GM21786 (cell line): ENCODE results near the gene SYT6.
"Not testable (repeated sequence)": the region's sequence is repeated elsewhere in the genome, so short reads cannot be mapped to it uniquely, and the experiment has no call there.

Experiments used
- ATAC-seq: cut with Tn5 transposase; IDR thresholded peaks from one replicate; pipeline ENCODE4 v1.9.1; 2021; ENCODE audit not compliant: unreplicated experiment

The SYT6 gene

DNA sequence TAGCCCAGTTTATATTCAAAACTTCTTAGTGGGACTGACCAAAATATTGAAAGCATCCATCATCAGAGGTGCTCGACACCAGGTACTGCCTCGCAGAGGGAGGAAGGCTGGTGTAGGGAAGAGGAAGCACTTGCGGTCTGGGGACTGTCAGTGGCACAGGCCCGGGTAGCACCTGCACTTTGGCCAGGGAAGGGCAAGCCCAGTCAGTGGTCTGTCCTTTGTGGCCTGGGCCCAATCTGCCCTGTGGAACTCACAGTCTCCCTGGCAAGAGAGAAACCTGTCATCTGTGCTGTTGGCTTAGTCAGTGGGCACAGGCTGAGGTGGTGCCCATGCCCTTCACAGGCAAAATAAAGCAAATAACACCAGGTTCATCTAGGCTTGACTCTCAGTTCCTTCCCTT lies 77.4 kb downstream of the SYT6 start:
- ATAC-seq, result no peak

DNA sequence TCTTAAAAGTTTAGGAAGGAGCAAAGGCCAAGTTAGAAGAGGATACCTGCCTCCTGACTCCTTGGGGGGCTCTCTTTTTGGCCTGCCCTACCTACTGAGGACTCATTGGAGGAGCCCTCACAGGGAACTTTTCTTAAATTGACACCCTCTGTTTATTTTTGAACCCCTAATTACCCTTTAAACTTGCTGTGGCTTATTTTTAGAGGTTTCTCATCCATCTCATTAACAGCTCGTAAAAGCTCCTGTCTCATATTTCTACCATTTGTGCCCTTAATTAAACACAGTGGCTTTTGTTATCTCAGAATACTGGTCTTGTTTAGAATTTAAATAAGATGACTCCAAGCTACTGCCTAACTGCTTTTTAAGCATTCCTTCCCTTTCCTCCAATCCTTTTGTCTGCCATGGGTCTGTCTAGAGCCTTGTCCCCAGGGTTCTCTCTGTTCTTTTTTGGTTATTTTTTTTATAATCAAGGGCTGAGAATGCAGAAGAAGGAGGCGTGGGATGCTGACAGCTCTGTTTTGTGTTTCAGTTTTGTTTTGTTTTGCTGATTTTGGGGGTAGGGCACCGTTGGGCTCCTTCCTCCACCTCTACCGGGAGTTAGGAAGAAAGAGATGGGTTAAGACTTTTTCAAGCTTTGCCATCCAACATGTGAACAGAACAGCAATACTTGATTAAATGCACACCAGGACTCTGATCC lies 78.0 kb downstream of the SYT6 start:
- ATAC-seq, result no peak

DNA sequence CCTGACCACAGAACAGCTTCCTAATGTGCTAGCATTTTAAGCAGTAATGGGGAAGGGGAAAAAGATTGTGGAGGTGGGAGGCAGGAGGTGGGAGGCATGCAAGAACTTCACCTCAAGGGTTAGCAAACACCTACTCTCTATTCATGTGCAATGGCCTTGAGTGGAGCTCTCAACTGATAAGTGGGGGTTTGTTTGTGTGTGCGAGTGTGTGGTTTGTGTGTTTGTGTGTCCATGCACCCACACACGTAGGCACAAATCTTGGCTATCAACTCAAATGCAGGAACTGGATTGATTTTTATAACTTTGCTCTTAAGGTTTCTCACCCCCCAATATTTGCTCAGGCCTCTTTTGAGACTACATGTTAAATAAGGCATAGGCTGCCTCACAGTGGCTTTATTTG lies 78.6 kb downstream of the SYT6 start:
- ATAC-seq, result no peak

DNA sequence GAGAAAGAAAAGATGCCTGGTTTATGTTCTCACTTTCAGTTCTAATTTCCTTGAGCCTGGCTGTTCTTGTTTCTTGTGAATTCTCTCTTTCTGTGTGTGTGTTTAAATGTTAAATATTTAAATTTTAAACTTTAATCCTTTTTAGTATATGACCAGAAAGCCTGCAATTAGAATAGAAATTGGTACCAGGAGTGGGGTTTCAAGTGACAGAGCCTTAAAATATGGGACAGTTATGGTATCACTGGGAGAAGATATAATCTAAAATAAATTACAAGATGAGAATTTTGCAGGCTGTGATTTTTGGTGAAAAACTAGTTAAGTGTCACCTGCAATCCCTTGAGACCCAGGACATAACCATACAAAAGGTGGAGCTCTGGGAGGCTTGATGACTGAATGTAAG lies 81.4 kb downstream of the SYT6 start:
- ATAC-seq, result no peak

DNA sequence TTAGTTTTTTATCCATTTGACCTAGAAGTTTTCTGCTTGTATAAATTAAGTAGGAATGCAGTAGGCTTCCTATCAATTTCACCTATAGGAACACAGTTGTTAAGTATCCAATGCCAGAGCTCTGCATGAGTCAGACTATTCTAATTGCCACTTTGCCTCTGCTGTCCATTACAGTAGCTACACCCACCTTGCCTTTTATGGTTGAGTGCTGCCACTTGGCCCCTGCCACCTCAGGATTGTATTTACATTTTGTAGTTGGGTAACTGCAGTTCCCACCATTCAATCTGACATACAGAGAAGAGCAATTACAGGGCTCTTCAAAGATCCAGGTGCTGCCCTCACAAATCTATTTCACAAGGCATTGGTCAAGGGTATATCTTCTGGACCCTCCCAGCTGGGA lies 83.9 kb downstream of the SYT6 start:
- ATAC-seq, result not testable (repeated sequence)

DNA sequence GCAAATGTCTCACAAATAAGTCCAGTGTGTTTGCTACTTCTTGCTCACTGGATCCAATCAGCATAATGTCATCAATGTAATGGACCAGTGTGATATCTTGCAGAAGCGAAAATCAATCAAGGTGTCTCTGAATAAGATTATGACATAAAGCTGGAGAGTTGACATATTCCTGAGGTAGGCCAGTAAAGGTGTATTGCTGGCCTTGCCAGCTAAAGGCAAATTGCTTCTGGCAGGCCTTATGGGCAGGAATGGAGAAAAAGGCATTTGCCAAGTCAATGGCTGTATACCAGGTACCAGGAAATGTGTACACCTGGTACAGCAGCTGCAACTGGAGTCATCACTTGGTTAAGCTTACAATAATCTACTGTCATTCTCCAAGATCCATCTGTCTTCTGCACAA lies 85.0 kb downstream of the SYT6 start:
- ATAC-seq, result not testable (repeated sequence)

DNA sequence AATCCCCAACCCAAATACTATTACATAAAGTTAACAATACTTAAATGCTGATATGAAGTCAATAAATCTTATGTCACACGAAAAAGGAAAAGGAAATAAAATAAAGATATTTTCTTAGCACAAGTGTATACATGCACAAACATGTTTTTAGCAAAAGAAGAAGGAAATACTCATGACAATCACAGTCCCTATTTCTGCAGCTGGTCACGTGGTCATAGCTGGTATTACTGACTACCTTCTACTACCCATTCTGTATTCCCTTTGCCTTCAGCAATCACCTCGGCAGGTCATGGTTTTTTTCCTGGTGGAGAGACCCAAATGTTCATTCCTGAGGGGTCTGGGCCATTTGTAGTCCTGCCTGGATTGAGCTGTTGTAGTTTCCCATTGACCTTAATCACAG lies 88.0 kb downstream of the SYT6 start:
- not testable (repeated sequence) for ATAC-seq

DNA sequence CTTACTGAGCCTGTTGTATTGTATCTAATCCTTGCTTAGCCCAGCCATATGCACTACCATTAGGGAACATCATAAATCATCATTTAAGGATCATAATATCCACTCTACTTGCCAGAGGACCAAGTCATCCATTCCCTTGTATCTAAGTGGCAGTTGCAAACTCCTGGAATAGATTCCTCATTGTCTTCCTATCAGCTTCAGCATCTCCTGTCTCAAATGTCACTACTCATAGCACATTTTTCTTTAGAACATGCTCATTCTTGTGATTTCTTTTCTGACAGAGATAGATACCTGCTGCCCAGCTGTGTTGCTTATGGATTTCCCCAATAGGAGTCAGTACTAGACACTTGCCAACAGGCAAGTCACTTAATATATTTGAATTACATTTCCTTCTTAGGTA lies 90.1 kb downstream of the SYT6 start:
- no peak for ATAC-seq

DNA sequence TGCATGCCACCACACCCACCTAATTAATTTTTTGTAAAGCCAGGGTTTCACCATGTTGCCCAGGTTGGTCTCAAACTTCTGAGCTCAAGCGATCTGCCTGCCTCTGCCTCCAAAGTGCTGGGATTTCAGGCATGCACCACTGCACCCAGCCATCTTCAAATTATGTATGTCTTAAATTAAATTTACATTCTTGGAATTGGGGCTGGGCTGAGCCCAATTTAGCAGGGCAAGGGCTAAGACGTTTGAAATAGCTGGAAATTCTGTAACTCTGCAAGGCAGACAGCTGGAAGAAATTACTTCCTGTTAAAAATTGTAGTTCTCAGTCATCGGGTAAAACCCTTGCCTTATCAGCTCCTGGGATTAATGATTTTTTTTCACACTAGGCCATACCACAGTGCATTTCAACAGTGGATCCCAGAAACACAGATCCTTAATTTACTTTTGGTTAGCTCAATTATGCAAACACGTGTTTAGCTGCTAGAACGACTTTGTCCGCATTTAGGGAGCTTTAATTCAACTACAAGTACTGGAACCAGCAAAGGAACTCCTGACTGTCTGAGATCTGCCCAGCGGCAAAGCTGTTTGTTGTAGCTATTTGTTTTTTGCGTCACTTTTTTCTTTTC lies 91.1 kb downstream of the SYT6 start:
- ATAC-seq, result no peak

DNA sequence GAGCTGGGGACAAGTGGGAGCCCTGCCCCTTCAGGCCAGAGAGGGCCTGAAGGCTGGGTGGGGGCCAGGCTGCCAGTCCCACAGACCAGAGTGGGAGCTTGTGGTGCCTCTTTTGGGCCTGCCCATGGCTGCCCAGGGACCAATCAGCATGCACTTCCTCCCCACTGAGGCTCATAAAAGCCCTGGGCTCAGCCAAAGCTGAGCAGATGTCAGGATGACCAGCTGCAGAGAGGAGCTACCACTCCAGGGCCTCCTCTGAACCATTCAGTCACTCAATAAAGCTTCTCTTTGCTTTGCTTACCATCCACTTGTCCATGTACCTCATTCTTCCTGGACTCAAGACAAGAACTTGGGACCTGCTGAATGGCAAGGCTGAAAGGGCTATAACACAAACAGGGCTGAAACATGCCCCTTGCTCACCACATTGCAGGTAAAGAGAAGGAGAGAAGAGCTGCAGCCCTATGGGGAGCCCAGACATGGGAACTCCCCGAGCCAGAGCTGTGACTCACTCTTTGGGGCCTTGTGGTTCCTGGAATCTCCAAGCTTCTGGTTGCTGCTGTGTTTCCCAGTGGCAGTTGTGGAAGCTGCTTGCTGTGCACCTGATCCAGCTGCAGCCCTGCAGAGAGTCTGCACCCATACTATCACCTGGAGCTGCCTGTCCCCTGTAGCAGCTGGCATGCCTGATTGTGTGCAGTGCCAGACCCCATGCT lies 92.4 kb downstream of the SYT6 start:
- no peak for ATAC-seq

DNA sequence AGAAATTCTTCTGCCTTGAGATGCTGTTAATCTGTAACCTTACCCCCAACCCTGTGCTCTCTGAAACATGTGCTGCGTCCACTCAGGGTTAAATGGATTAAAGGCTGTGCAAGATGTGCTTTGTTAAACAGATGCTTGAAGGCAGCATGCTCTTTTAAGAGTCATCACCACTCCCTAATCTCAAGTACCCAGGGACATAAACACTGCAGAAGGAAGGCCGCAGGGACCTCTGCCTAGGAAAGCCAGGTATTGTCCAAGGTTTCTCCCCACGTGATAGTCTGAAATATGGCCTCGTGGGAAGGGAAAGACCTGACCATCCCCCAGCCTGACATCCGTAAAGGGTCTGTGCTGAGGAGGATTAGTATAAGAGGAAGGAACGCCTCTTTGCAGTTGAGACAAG lies 95.4 kb downstream of the SYT6 start:
- not testable (repeated sequence) for ATAC-seq

DNA sequence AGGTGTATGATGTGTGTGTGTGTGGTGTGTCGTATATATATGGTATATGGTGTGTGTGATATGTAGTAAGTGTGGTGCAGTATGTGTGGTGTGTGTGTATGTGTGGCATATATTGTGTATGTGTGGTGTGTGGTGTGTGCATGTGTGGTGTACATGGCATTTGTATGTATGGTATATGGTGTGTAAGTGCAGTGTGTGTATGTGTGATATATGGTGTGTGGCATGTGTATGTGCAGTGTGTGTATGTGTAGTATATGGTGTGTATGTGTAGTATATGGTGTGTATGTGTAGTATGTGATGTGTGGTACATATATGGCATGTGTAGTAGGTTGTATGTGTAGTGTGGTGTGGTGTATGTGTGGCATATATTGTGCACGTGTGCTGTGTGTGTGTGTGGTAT lies 99.5 kb downstream of the SYT6 start:
- no peak for ATAC-seq

DNA sequence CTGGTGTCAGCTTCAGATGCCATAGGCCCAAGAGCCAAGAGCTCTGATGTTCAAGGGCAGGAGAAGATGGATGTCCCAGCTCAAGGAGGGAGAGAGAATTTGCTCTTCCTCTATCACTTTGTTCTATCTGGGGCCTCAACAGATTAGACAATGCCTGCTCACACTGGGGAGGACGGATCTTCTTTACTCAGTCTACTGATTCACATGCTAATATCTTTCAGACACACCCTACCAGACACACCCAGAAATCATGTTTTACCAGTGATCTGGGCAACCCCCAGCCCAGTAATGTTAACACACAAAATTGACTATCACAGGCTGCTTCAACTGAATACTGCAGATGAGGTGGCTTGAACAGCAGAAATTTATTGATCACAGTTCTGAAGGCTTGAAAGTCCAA lies 105.4 kb downstream of the SYT6 start:
- no peak for ATAC-seq

DNA sequence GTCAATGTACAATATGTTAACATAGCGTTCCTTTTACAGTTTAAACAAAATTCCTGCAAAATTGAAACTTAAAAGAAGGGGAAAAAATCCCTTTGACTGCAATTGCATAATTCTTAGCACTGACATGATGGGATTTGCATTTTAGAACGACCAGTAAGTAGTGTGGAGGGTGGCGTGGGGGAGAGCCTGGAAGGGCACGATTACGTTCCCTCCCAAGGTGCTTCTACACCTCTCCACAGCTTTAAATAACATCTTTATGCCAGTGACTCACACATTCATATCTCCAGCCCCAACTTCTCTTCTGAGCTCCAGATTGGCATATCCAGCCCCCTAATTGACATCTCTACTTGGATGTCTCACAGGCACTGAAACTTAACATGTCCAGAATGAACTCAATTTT lies 110.1 kb downstream of the SYT6 start:
- no peak for ATAC-seq

DNA sequence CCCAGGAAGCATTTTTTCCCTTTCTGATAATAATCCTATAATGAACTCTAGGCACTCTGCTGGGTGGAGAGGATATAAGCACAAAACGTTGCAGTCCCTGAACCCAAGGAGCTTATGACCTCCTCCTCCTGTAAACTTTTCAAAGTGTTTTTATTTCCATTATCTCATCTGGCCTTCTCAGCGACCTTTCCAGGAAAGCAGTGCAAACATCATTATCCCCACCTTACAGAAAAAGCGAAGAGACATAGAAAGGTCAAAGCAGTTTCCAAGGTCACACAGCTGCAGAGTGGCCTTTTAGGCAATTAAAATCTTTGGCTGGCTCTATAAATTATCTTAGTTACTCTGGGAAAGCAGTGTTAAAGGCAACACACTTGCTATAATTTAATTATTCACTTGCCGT lies 110.6 kb downstream of the SYT6 start:
- ATAC-seq, result no peak

DNA sequence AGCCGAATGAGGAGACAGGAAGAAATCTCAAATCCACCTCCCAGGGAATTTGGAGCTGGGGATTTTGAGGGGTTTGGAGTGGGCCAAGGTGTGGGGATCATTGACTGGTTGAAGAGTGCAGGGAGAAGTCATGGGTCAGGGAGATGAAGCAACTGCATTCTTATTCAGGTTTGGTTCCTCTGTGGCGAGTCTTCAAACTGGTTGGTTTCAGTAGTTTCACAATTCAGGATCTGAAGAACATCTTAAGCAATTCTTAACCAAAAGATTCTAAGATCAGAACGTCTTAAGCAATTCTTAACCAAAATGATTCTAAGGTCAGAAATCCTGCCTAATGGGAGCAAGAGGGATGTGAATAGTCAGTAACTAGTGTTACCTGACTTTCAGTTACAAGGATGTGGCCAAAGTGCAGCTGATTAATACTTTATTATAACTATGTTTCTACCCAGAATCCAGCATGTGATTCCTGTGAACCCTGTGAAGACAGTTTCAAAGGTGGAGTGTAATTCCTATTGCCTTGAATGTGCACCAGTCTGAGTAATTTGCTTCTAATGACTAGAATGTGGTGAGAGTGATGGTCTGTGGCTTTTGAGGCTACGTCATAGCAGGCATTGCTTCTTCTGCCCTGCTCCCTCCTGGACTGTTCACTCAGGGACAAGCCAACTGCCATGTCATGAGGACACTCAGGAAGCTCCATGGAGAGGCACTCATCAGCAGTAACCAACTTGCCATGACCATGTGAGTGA lies 113.2 kb downstream of the SYT6 start:
- no peak for ATAC-seq
